NB4 (cell line): ENCODE results near the gene SRGAP3.
A peak's percentile ranks its signal among the peaks of the same experiment; 100 is the strongest.

ENCODE experiments used
- DNase-seq: peaks from one replicate; pipeline ENCODE4 v3.0.0; 2010; ENCODE audit warnings: low read depth
- H3K4me3 ChIP-seq: one replicate; pipeline ENCODE4 v1.5.1; 2011; ENCODE audit warnings: mild to moderate bottlenecking, low read depth, low read length, moderate library complexity
- CTCF ChIP-seq: IDR thresholded peaks from one replicate; pipeline ENCODE4 v1.5.1; 2012; ENCODE audit warnings: low read depth, low read length
- MAX ChIP-seq: IDR thresholded peaks from 2 replicates; pipeline ENCODE4 v1.6.1; 2011; ENCODE audit warnings: low read depth, low read length
- MYC ChIP-seq: IDR thresholded peaks from 2 replicates; pipeline ENCODE4 v1.6.1; 2011; ENCODE audit warnings: low read depth, low read length
- POLR2A ChIP-seq: IDR thresholded peaks from 2 replicates; pipeline ENCODE4 v1.6.1; 2011; ENCODE audit warnings: mild to moderate bottlenecking; ENCODE audit not compliant: insufficient read length; ENCODE audit errors: extremely low read depth

The SRGAP3 gene

GRCh38 chr3:9146367-9147071, 102.9 kb downstream of the SRGAP3 start:
- no peak overlapping the region for H3K4me3 ChIP-seq
- peak; percentile 37 for DNase-seq
- no peak for TF ChIP-seq CTCF
- TF ChIP-seq MYC = no peak
- TF ChIP-seq MAX = no peak
- TF ChIP-seq POLR2A = no peak

GRCh38 chr3:9143184-9143583, 106.3 kb downstream of the SRGAP3 start:
- DNase-seq = no peak
- no peak overlapping the region for H3K4me3 ChIP-seq
- TF ChIP-seq POLR2A = no peak
- no peak for TF ChIP-seq MYC
- TF ChIP-seq MAX = no peak

- TF ChIP-seq POLR2A (no peak), MYC (no peak), CTCF (no peak), MAX (no peak)
- DNase-seq = no peak
- H3K4me3 ChIP-seq = no peak overlapping the region
Observed at GRCh38 chr3:9142362-9142761, 107.1 kb downstream of the SRGAP3 start.

GRCh38 chr3:9141928-9142289, 107.5 kb downstream of the SRGAP3 start:
- TF ChIP-seq MYC (no peak), MAX (no peak), POLR2A (no peak), CTCF (no peak)
- no peak overlapping the region for H3K4me3 ChIP-seq
- DNase-seq = no peak

GRCh38 chr3:9139366-9139765, 110.1 kb downstream of the SRGAP3 start:
- no peak for TF ChIP-seq CTCF
- TF ChIP-seq MYC = no peak
- no peak for TF ChIP-seq MAX
- no peak for TF ChIP-seq POLR2A
- H3K4me3 ChIP-seq = no peak overlapping the region
- DNase-seq = no peak

- H3K4me3 ChIP-seq = no peak overlapping the region
- no peak for DNase-seq
- TF ChIP-seq MAX (no peak), MYC (no peak), CTCF (no peak), POLR2A (no peak)
Observed at GRCh38 chr3:9137676-9138075, 111.8 kb downstream of the SRGAP3 start.
